Measurements from ENCODE around the gene SOX15.

DNA sequence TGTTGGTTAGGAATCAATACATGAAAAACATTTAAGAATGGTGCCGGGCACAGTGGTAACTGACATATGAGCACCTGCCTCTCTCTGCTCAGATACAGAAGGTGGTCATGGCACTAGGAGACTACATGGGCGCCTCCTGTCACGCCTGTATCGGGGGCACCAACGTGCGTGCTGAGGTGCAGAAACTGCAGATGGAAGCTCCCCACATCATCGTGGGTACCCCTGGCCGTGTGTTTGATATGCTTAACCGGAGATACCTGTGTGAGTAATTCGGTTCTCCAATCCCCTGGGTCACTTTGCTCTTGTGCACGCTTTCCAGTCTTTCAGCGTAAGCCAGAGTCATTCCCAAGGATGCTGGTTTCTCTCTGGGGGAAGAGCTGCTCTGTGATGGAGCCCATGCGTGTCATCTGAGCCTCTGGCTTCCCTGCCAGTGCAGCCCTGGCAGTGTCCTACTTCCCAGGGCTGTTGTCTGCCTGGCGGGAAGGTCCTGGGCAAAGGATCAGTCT, 13.4 kb downstream of the SOX15 start:
- no peak for TF ChIP-seq ZNF184 (tag by site-specific recombination; IDR thresholded peaks at IDR 0.05)
- no peak for TF ChIP-seq ZNF239 (tag by site-specific recombination; IDR thresholded peaks at IDR 0.05)
- TF ChIP-seq ZNF621 (tag by site-specific recombination; IDR thresholded peaks at IDR 0.05), result no peak
- no peak for TF ChIP-seq ZBTB7A (tag by site-specific recombination; IDR thresholded peaks at IDR 0.05; ENCODE audit: low read depth)
- TF ChIP-seq ZNF24 (tag by site-specific recombination; IDR thresholded peaks at IDR 0.05), result no peak
- no peak for TF ChIP-seq CTCF (tag by site-specific recombination; IDR thresholded peaks at IDR 0.05)
